Bronchial epithelial cell (primary cell): ENCODE measurements around the gene DPM2. TPM values are rescaled to one million over a fixed set of nuclear protein-coding genes. Genes with fewer than 3 reads are reported as not detected.

Experiments used
- DNase-seq: peaks from one replicate; pipeline ENCODE4 v3.0.0-alpha.2; 2010; ENCODE audit warnings: low read depth
- FAIRE-seq: peaks from 2 replicates; lab custom pipeline; 2011; peaks lifted over from hg19 to GRCh38; lab: Jason Lieb, UNC
- H3K27me3 ChIP-seq: 2 replicates; pipeline ENCODE4 v1.5.1; 2011; ENCODE audit warnings: low read length; ENCODE audit not compliant: control insufficient read depth, insufficient read depth
- H3K36me3 ChIP-seq: 2 replicates; pipeline ENCODE4 v1.5.1; 2011; ENCODE audit warnings: low read length; ENCODE audit not compliant: control insufficient read depth, insufficient read depth
- H3K4me3 ChIP-seq: 2 replicates; pipeline ENCODE4 v1.5.1; 2011; ENCODE audit warnings: mild to moderate bottlenecking, low read depth, low read length, control low read depth
- total RNA-seq: library from RNA; depleted of rRNA; stranded (reverse); fragments of >200 nt; gene quantifications from 2 replicates; pipeline ENCODE4 v1.2.1, GENCODE V29; 2014
- TF ChIP-seq, protein P1 (sequence below): IDR thresholded peaks from 2 replicates; pipeline ENCODE4 v1.5.1; 2011; ENCODE audit warnings: mild to moderate bottlenecking, moderate library complexity, low read length, control low read depth, inconsistent platforms; ENCODE audit not compliant: insufficient read depth, severe bottlenecking

Gene DPM2
- total RNA-seq, 1 donor from 2014 or later, result 11.8 TPM

- DNase-seq (no peak), FAIRE-seq (no peak)
- H3K4me3 ChIP-seq, result no peak overlapping the region
- H3K27me3 ChIP-seq, result no peaks in the 10 kb centered on the region
- peaks cover 1% of the 10 kb centered on the region for H3K36me3 ChIP-seq
- TF ChIP-seq, protein P1, sequence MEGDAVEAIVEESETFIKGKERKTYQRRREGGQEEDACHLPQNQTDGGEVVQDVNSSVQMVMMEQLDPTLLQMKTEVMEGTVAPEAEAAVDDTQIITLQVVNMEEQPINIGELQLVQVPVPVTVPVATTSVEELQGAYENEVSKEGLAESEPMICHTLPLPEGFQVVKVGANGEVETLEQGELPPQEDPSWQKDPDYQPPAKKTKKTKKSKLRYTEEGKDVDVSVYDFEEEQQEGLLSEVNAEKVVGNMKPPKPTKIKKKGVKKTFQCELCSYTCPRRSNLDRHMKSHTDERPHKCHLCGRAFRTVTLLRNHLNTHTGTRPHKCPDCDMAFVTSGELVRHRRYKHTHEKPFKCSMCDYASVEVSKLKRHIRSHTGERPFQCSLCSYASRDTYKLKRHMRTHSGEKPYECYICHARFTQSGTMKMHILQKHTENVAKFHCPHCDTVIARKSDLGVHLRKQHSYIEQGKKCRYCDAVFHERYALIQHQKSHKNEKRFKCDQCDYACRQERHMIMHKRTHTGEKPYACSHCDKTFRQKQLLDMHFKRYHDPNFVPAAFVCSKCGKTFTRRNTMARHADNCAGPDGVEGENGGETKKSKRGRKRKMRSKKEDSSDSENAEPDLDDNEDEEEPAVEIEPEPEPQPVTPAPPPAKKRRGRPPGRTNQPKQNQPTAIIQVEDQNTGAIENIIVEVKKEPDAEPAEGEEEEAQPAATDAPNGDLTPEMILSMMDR, result no peak
Observed at GRCh38 chr9:127960410-127961154, 22.9 kb upstream of the DPM2 start.

DNA sequence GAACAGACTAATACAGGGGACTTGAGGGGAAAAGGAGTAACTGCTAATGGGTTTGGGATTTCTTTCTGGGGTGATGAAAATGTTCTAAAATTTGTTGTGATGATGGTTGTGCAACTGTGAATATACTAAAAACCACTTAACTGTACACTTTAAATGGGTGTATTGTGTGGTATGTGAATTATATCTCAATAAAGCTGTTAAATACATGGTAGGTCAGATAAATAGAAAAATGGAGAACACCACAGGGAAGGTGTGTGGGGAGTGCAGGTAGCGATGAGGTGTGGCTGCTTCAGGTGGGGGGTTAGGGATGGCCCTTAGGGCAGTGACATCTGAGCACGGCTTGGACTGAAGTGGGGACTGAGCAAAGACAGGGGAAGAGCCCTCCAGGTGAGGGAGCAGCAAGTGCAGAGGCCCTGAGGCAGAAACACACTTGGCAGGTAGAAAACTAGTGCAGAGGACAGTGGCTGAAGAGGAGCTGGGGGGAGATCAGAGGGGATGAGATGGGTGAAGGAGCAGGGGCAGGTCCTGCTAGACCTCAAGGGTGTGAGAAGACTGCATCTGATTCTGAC, 22.3 kb upstream of the DPM2 start:
- DNase-seq (no peak), FAIRE-seq (no peak)
- TF ChIP-seq, protein P1, result no peak
- no peaks in the 10 kb centered on the region for H3K27me3 ChIP-seq
- H3K36me3 ChIP-seq, result peaks cover 1% of the 10 kb centered on the region
- no peak overlapping the region for H3K4me3 ChIP-seq

- Histone ChIP-seq H3K27me3 (no peaks in the 10 kb centered on the region), H3K4me3 (no peak overlapping the region), H3K36me3 (peaks cover 1% of the 10 kb centered on the region)
- no peak for FAIRE-seq
- no peak for DNase-seq
- TF ChIP-seq, protein P1, result no peak
Observed at GRCh38 chr9:127959398-127959797, 21.7 kb upstream of the DPM2 start.

- TF ChIP-seq, protein P1, result no peak
- DNase-seq (no peak), FAIRE-seq (no peak)
- H3K4me3 ChIP-seq, result no peak overlapping the region
- peaks cover 1% of the 10 kb centered on the region for H3K36me3 ChIP-seq
- H3K27me3 ChIP-seq, result no peaks in the 10 kb centered on the region
Observed at GRCh38 chr9:127958728-127959127, 21.1 kb upstream of the DPM2 start.

DNA sequence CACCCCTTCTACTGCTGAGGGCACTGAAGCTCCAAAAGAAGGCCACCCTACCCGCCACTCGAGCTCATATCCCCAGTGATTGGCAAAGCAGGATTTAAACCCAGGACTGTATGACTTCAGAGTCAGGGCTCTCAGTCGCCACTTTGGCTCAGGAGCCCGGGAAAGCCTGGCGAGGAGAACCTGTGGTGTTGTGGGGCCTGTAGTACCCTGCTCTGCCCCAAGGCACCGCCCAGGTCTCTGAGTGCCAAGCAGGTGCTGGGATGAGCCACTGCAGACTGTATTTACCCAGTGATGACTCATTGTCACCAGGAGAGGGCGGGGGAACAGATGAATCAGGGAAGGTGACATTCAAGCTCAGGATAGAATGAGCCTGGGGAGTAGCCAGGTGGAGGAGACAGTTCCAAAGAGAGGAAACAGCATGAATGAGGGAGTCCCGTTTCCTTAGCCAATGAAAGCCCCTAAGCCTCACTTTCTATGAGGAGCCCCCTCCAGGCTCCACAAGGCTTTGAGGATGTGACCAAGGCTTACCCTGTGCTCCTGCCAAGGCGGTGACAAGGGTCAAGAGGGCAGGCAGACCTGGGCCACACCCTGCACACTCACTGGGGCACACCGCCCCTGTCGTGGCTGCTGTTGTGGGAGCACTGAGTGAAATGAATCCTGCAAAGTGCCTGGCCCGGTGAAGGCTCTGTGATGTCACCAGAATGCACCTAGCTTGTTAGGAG, 17.8 kb upstream of the DPM2 start:
- Histone ChIP-seq H3K4me3 (no peak overlapping the region), H3K27me3 (no peaks in the 10 kb centered on the region), H3K36me3 (peaks cover 1% of the 10 kb centered on the region)
- TF ChIP-seq, protein P1, result peak; percentile 42
- DNase-seq (peak; percentile 77), FAIRE-seq (peak; percentile 36)
